ENCODE results near the gene SPATA6. TPM values are rescaled to one million over a fixed set of nuclear protein-coding genes. Genes with fewer than 3 reads are reported as not detected.
"Not testable (repeated sequence)": the region's sequence is repeated elsewhere in the genome, so short reads cannot be mapped to it uniquely, and the experiment has no call there.

SPATA6 gene
- total RNA-seq = 7.5 TPM

DNA sequence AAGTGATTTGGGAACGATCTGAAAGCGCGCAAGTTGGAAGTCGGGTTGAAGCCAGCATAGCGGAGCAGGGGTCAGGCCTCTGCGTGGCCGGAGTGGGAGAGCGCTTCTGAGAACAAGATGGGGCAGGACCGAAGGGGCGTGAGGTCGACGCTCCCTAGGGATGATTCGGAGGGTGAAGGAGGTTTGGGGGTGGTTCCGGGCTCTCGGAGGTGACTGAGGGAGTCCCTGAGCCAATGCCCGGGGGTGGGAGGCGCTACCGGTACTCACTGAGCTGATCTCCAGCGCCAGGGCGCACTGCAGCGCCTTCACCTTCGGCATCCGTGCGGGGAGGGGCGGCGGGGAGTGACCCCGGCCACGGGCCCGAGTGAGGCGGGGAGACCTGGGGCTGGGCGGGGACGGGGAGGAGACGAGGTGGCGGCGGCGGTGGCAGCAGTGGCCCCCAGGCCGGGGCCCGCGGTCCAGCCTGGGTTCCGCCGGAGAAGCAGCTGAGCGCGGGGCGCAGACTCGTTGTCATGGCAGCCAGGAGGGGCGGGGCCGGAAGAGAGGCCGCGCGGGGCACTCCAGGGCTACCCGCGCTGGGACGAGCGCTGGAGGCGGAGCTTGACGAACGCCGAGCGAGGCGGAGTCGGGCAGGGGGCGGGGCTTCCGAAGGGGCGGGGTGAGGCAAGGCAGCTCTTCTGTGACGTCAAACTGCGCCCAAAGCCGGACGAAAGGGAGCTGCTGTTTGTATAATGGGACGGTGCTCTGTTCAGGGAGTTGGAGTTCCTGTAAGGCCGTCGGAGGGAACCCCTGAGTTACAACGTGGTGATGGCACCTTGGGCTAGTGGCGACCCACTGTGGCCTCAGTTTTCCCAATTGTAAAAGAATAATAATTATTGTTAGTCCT is at the start of gene SPATA6:
TSS of gene SPATA6 (minus strand) at position 514 of the 886 bp plus-strand sequence. CDS start at position 318, 196 bp downstream.
- peak; percentile 98 for DNase-seq (ENCODE audit: low spot score)
- ATAC-seq = peak; percentile 97

DNA sequence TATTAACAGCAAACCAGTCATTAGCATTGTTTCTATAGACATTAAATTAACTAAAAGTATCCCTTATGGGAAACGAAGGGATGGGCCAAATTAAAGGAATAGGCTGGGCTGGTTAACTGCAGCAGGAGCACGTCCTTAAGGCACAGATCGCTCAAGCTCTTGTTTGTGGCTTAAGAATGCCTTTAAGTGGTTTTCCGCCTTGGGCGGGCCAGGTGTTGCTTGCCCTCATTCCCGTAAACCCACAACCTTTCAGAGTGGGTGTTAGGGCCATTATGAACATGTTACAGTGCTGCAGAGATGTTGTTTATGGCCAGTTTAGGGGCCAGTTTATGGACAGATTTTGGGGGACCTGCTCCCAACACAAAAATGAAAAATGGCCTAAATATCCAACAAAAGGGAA is 47.9 kb upstream of the SPATA6 start:
- ATAC-seq; DNase-seq (ENCODE audit: low spot score): not testable (repeated sequence)

- no peak for ATAC-seq
- no peak for DNase-seq (ENCODE audit: low spot score)
Observed at GRCh38 chr1:48506870-48507269, 34.9 kb upstream of the SPATA6 start.

- DNase-seq (ENCODE audit: low spot score) (no peak), ATAC-seq (no peak)
Observed at GRCh38 chr1:48500541-48501450, 28.8 kb upstream of the SPATA6 start.

- no peak for ATAC-seq
Observed at GRCh38 chr1:48499211-48499735, 27.3 kb upstream of the SPATA6 start.

GRCh38 chr1:48498096-48498791 is 26.2 kb upstream of the SPATA6 start:
- DNase-seq (ENCODE audit: low spot score) (peak; percentile 76), ATAC-seq (peak; percentile 97)

More at GRCh38 chr1:48499211-48499735, 27.3 kb upstream of the SPATA6 start:
- DNase-seq (ENCODE audit: low spot score) = no peak

DNA sequence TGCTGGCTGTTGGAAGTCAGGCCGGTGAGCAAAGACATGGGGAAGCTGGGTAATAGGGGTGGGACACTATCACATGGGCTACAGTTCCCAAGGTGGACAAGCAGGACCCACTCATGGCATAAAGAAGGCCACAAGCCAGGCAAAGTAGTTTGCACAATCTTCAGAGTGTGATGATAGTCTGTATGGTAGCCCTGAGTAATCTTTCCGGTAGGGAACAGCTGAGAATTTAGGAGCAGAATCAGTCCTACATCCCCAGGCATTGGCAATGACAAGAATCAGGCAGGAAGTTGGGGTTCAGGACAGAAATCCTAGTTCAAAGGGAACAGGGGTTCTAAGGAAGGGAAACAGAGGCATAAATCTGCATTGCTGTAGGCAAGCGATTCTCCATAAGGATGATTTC is 23.9 kb upstream of the SPATA6 start:
- ATAC-seq (no peak), DNase-seq (ENCODE audit: low spot score) (no peak)

GRCh38 chr1:48495166-48495565 is 23.2 kb upstream of the SPATA6 start:
- no peak for DNase-seq (ENCODE audit: low spot score)
- ATAC-seq = no peak

DNA sequence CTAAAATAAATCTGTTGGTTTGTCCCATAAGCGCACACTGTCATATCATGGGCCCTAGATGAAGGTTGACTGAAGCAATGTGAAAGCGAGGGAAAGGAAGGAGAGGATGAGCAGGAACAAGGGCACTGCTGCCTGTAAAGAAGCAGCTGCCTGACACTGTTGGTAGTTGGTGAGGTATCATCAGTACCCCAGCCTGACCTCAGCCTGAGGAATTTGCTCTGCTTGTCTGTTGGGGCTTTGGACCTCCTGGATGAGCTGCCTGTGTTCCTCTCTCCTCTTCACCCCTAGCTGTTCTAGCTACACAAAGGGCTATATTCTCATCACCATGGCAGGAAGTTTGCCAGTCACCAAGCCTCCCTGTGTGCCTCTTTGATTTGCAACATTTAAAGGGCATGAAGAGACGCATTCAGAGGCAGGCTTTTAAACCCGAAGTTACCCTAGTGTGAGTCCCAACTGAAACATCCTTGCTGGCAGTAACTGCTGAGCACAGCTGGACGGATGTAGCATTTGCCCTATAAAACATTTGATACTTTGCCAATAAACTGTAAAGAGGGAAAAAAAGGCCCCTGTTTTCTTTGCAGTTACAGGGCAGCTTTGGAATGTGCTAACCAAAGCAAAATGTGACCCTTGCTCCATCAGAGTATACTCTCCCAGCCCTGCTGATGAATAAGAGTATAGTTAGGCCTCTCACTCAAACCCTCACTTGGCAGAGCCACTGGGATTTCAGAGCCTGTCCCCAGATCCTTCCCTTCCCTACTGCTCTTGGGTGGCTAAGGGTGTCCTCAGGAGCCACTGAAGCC is 22.2 kb upstream of the SPATA6 start:
- ATAC-seq (peak; percentile 30), DNase-seq (ENCODE audit: low spot score) (no peak)

- ATAC-seq = no peak
- no peak for DNase-seq (ENCODE audit: low spot score)
Observed at GRCh38 chr1:48493041-48493440, 21.0 kb upstream of the SPATA6 start.

- no peak for ATAC-seq
Observed at GRCh38 chr1:48492392-48492791, 20.4 kb upstream of the SPATA6 start.

DNA sequence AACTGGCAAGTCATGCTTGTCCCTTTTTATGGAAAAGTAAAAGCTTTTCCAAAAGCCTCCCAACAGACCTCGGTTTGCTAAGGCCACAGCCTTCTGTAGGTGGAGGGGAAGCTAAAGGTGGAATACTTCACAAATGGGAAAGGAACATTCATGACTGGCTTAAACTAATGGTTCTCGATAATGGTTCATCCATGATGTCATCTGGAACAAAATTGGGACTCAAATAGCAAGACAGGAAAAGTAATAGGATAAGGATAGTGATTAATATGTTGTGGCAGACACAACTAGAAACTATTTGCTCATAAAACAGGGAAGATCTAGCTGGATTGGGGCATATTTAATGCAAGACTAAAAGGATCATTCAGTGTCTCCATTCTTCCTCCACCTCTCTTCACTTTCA is 16.7 kb upstream of the SPATA6 start:
- no peak for DNase-seq (ENCODE audit: low spot score)
- no peak for ATAC-seq

More at GRCh38 chr1:48492392-48492791, 20.4 kb upstream of the SPATA6 start:
- DNase-seq (ENCODE audit: low spot score) = no peak

GRCh38 chr1:48480504-48480903 is 8.5 kb upstream of the SPATA6 start:
- DNase-seq (ENCODE audit: low spot score) (no peak), ATAC-seq (no peak)

- ATAC-seq; DNase-seq (ENCODE audit: low spot score): not testable (repeated sequence)
Observed at GRCh38 chr1:48480023-48480422, 8.0 kb upstream of the SPATA6 start.

DNA sequence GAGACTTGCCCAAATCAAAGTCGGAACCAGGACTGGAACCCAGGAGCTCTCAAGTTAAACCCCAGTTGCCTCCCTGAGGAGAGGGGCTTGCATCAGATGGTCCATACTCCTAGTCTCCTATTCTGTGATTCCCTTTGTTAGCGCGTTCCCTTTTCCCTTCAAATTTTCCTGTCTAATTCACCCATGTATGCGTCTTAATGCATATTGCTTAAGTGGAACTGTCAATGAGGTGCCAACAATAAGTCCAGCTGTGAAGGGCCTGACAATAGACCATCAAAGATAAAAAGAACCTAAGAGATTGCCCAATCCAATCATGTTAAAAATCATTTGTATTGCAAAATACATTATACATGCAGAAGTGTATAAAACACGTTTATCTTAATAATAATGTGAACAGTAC is 634 bp upstream of the SPATA6 start:
- DNase-seq (ENCODE audit: low spot score) (no peak), ATAC-seq (no peak)

- ATAC-seq (no peak), DNase-seq (ENCODE audit: low spot score) (no peak)
Observed at GRCh38 chr1:48470950-48471690, 884 bp downstream of the SPATA6 start.

DNA sequence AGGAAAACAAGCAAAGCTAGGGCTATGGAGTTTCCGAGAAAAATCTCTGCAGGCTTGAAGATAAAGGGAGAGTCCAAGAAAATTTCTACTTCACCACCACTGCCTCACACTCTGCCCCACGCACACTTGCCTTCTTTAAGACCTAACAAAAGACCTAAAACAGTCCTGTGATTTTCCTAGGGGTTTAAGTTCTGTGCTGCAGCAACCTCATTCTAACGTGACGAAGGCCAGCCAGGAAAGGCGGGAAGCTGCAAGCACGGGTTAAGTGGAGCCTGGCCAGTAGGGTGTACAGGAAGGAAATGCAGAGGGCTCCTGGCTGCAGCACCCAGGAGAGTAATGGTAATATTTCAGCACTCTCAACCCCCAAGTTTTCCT is 1.5 kb downstream of the SPATA6 start:
- peak; percentile 50 for DNase-seq (ENCODE audit: low spot score)
- no peak for ATAC-seq

GRCh38 chr1:48469616-48470480 is 2.2 kb downstream of the SPATA6 start:
- peak; percentile 32 for ATAC-seq

More at GRCh38 chr1:48469616-48470480, 2.2 kb downstream of the SPATA6 start:
- DNase-seq (ENCODE audit: low spot score) = peak; percentile 50

All from left lobe of liver (tissue), 2 donors.